ENCODE measurements around the gene KCTD5.

KCTD5 gene

DNA sequence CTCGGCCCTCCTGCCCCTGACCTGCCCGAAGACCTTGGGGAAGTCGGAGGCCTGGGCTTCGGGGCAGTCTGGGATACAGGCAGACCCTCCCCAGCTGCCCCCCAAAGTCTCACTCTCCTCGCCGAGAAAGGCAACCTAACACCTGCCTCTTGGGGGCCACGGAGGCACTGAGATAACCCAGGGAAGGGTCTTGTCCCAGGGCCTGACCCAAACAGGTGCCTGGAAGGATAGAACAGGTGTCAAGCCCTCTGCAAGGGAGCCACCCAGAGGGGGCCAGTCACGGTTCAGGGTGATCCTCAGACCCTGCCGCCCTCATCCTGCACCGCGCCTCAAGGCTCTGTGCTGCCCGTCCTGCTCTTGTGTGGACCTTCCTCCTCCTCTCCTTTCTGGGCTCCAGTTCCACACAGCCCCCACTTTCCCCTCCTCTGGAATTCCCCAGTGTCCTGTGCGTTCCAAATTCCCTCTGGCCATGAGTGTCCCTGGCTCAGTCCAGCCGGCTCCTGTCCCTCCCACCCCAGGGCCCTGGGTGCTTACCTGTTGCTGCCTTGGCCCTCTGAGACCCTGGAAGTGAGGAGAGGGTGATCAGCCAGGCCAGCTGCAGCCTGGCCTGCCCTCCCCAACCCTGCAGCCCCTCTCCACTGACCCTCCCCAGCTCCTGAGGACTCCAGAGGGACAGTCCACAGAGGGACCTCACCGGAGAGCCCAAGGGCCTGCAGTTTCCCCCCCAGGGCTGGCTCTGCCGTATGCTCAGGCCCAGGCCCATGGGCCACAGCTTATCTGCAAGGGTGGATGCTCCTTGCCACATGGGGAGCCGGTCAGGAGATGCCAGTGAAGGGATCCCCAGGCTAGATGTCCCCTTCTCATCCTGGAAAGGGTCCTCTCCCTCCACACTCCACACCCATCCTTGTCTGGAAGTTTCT, 33.9 kb downstream of the KCTD5 start:
- H3K36me3 ChIP-seq (ENCODE audit: control insufficient read depth in 2 of 2, insufficient read depth in 1 of 2, low read length in 2 of 2) = no peaks in the 10 kb centered on the region
- CTCF ChIA-PET = interaction anchor here (0.5 to 1.1 kb wide), 2 partner anchors 171 to 190 kb away, joined by 3 to 5 read pairs; no protein-coding TSS in a partner anchor
- H3K9me3 ChIP-seq (ENCODE audit: control insufficient read depth, insufficient read depth, low read depth, low read length) = no peaks in the 10 kb centered on the region
- H3K4me3 ChIP-seq (ENCODE audit: low read depth, low read length) = no peak overlapping the region
- H3K27ac ChIP-seq (ENCODE audit: extremely low read depth, low read depth, low read length) = no peak overlapping the region
- TF ChIP-seq ZBTB17 (tag by site-specific recombination; IDR thresholded peaks at IDR 0.05) = no peak
- TF ChIP-seq SCRT2 (tag by site-specific recombination; IDR thresholded peaks at IDR 0.05) = peak; percentile 70
- TF ChIP-seq, protein P1, sequence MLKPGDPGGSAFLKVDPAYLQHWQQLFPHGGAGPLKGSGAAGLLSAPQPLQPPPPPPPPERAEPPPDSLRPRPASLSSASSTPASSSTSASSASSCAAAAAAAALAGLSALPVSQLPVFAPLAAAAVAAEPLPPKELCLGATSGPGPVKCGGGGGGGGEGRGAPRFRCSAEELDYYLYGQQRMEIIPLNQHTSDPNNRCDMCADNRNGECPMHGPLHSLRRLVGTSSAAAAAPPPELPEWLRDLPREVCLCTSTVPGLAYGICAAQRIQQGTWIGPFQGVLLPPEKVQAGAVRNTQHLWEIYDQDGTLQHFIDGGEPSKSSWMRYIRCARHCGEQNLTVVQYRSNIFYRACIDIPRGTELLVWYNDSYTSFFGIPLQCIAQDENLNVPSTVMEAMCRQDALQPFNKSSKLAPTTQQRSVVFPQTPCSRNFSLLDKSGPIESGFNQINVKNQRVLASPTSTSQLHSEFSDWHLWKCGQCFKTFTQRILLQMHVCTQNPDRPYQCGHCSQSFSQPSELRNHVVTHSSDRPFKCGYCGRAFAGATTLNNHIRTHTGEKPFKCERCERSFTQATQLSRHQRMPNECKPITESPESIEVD (tag by site-specific recombination; IDR thresholded peaks at IDR 0.05) = no peak
- POLR2A ChIA-PET = interaction anchor here (0.7 to 1.5 kb wide), 2 partner anchors 34 to 37 kb away, joined by 3 to 4 read pairs; partner anchors contain the start of gene KCTD5
- no peaks in the 10 kb centered on the region for H3K4me1 ChIP-seq (ENCODE audit: control insufficient read depth, insufficient read depth, low read length)

- 0 out of 2 replicates have a peak, but pooled peaks have one; percentile 31 for TF ChIP-seq ZNF600 (tag by site-specific recombination; IDR thresholded peaks at IDR 0.05)
- TF ChIP-seq ZNF670 (tag by site-specific recombination; IDR thresholded peaks at IDR 0.05; ENCODE audit: low read depth) = no peak
- POLR2A ChIA-PET = interaction anchor here (0.6 to 1.5 kb wide), 3 partner anchors 34 to 54 kb away, joined by 3 to 4 read pairs (median 3); partner anchors contain the start of gene KCTD5
- no peaks in the 10 kb centered on the region for H3K9me3 ChIP-seq (ENCODE audit: control insufficient read depth, insufficient read depth, low read depth, low read length)
- no peak overlapping the region for H3K27ac ChIP-seq (ENCODE audit: extremely low read depth, low read depth, low read length)
- no peaks in the 10 kb centered on the region for H3K4me1 ChIP-seq (ENCODE audit: control insufficient read depth, insufficient read depth, low read length)
- no peaks in the 10 kb centered on the region for H3K36me3 ChIP-seq (ENCODE audit: control insufficient read depth in 2 of 2, insufficient read depth in 1 of 2, low read length in 2 of 2)
- CTCF ChIA-PET = interaction anchor here (0.5 to 1.1 kb wide), 2 partner anchors 172 to 189 kb away, joined by 3 to 5 read pairs; no protein-coding TSS in a partner anchor
- H3K4me3 ChIP-seq (ENCODE audit: low read depth, low read length) = no peak overlapping the region
Observed at GRCh38 chr16:2716948-2717347, 34.6 kb downstream of the KCTD5 start.

DNA sequence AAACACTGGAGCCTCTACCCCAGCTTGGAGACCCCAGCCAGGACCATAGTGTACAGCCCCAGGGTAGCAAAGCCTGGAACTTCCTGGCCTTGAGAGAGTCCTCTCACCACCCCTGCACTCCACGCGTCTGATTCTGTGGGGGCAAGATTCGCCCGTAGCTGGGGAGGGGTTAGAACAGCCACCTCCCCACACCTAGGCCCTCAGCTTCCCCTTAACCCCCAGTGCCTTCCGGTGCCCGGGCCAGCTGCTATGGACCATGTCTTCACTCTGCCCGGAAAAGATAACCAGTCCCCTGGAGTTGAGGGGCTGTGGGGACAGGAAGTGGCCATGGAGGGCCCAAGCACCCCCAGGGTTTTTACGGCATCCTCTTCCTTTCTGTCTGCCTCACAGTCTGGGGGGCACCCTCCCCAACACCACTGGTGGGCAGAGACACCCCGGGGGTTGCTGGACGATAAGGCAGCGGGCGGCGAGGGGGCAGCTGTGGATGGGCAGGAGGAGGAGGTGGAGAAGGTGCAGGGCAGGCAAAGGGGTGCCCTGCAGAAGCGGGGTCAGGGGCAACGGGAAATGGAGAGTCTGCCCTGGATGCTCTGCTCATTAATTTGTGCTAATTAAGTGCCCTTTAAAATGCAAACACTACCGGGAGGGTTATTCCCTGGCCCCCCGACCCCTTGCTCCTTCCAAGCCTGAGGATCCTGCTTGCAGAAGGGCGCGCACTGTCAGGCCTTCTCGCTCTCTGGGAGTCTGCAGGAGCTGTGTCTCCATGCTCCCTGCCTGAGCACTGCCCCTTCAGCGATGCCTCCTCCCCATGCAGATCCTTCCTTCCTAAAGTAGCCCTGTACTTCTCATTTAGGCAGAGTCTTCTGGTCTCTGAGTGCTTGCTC, 35.3 kb downstream of the KCTD5 start:
- no peak overlapping the region for H3K4me3 ChIP-seq (ENCODE audit: low read depth, low read length)
- H3K36me3 ChIP-seq (ENCODE audit: control insufficient read depth in 2 of 2, insufficient read depth in 1 of 2, low read length in 2 of 2) = no peaks in the 10 kb centered on the region
- H3K9me3 ChIP-seq (ENCODE audit: control insufficient read depth, insufficient read depth, low read depth, low read length) = no peaks in the 10 kb centered on the region
- TF ChIP-seq ZNF654 (tag by site-specific recombination; IDR thresholded peaks at IDR 0.05; ENCODE audit: low read depth) (no peak), IKZF3 (tag by site-specific recombination; IDR thresholded peaks at IDR 0.05) (no peak), GLIS2 (tag by site-specific recombination; IDR thresholded peaks at IDR 0.05) (peak; percentile 43; the same call in 1 of the 2 replicates), GLIS1 (tag by site-specific recombination; IDR thresholded peaks at IDR 0.05) (peak; percentile 22; the same call in 1 of the 2 replicates), ZNF211 (tag by site-specific recombination; IDR thresholded peaks at IDR 0.05; ENCODE audit: low read depth) (no peak), TRIM28 (IDR thresholded peaks at IDR 0.05; ENCODE audit: borderline replicate concordance, low read length) (no peak), ZNF341 (tag by site-specific recombination; IDR thresholded peaks at IDR 0.05; ENCODE audit: low read depth) (peak; percentile 85), ZNF514 (tag by site-specific recombination; IDR thresholded peaks at IDR 0.05) (no peak), ZBTB44 (tag by site-specific recombination; IDR thresholded peaks at IDR 0.05) (no peak), ZIC2 (tag by site-specific recombination; IDR thresholded peaks at IDR 0.05) (peak; percentile 46), KLF7 (tag by site-specific recombination; IDR thresholded peaks at IDR 0.05; ENCODE audit: borderline replicate concordance) (no peak)
- ChIA-PET CTCF (interaction anchor here (0.6 to 1.1 kb wide), 2 partner anchors 123 to 188 kb away, joined by 3 to 7 read pairs; no protein-coding TSS in a partner anchor), POLR2A (interaction anchor here (0.6 to 1.5 kb wide), 2 partner anchors 35 to 54 kb away, joined by 3 to 4 read pairs; partner anchors contain the start of gene KCTD5)
- H3K4me1 ChIP-seq (ENCODE audit: control insufficient read depth, insufficient read depth, low read length) = no peaks in the 10 kb centered on the region
- no peak overlapping the region for H3K27ac ChIP-seq (ENCODE audit: extremely low read depth, low read depth, low read length)
